Cardiac fibroblast (primary cell): ENCODE measurements around the gene PPDPF.

Source experiments
- DNase-seq, 2 donors: peaks; one replicate each; pipeline versions ENCODE4 v3.0.0 to v3.0.0-alpha.2; 2010; ENCODE audit warnings: low read depth in 2 of 2
- H3K4me3 ChIP-seq, 2 donors: replicated peaks in 1 of 2; 1 replicate in 1 of 2; 2 replicates in 1 of 2; pipeline ENCODE4 v1.5.1; 2011; ENCODE audit warnings: low read depth in 2 of 2, low read length in 2 of 2, mild to moderate bottlenecking in 2 of 2, moderate library complexity in 1 of 2
- CTCF ChIP-seq: IDR thresholded peaks from one replicate; pipeline ENCODE4 v1.5.1; 2011; ENCODE audit warnings: low read depth, mild to moderate bottlenecking, low read length, inconsistent platforms

PPDPF gene

GRCh38 chr20:63488315-63489251, 32.0 kb upstream of the PPDPF start:
- TF ChIP-seq CTCF = no peak
- H3K4me3 ChIP-seq = no peak overlapping the region
- DNase-seq = no peak

GRCh38 chr20:63490416-63490815, 30.1 kb upstream of the PPDPF start:
- no peak for TF ChIP-seq CTCF
- H3K4me3 ChIP-seq = no peak overlapping the region
- DNase-seq = no peak

GRCh38 chr20:63491078-63491477, 29.5 kb upstream of the PPDPF start:
- DNase-seq = no peak
- no peak overlapping the region for H3K4me3 ChIP-seq
- TF ChIP-seq CTCF = no peak

GRCh38 chr20:63491635-63492230, 28.8 kb upstream of the PPDPF start:
- TF ChIP-seq CTCF = no peak
- no peak overlapping the region for H3K4me3 ChIP-seq
- DNase-seq = no peak

- no peak for DNase-seq
- TF ChIP-seq CTCF = no peak
- no peak overlapping the region for H3K4me3 ChIP-seq
Observed at GRCh38 chr20:63492518-63492917, 28.0 kb upstream of the PPDPF start.

- H3K4me3 ChIP-seq = no peak overlapping the region
- no peak for DNase-seq
- no peak for TF ChIP-seq CTCF
Observed at GRCh38 chr20:63492982-63493381, 27.6 kb upstream of the PPDPF start.
